Fibroblast of skin of right quadriceps (primary cell): ENCODE results near the gene AMHR2.
"Not testable (repeated sequence)": the region's sequence is repeated elsewhere in the genome, so short reads cannot be mapped to it uniquely, and the experiment has no call there.

Source experiments
- DNase-seq: peaks from one replicate; pipeline ENCODE4 v3.0.0-alpha.2; 2013

The AMHR2 gene

GRCh38 chr12:53415752-53416389 is 7.8 kb upstream of the AMHR2 start:
- DNase-seq, result peak; percentile 22

- not testable (repeated sequence) for DNase-seq
These were observed 6.3 kb upstream of the AMHR2 start for GRCh38 chr12:53417291-53417816.

DNA sequence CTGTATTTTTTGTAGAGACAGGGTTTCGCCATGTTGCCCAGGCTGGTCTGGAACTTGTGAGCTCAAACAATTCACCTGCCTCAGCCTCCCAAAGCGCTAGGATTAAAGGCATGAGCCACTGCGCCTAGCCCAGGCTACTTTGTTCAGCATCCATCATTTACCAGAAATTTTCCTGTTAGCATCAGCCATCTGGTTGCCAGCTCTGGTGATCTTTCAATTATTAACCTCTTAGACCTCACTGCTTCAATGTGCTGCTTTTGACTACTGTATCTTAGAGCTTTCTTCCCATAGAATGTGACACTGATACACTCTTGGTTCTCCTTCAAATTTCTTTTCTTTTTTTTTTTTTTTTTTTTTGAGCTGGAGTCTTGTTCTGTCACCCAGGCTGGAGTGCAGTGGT is 5.4 kb upstream of the AMHR2 start:
- DNase-seq, result no peak

DNA sequence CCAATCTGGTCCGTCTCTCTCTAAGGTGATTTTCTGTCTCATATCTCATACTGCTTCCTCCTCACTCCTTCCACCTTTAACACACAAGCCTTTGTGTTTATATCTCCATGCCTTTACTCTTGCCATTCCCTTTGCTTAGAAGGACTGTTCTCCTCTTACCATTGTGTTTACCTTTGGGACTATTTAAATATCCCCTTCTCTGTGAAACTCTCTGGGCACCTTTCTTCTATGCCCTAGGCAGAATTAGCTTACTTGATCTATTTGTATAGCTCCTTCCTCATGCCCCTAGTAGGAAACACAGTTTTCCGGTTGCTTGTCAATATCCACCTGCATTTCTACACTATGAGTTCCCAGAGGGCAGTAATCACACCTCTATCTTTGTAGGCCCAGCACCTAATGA is 3.9 kb upstream of the AMHR2 start:
- no peak for DNase-seq

DNA sequence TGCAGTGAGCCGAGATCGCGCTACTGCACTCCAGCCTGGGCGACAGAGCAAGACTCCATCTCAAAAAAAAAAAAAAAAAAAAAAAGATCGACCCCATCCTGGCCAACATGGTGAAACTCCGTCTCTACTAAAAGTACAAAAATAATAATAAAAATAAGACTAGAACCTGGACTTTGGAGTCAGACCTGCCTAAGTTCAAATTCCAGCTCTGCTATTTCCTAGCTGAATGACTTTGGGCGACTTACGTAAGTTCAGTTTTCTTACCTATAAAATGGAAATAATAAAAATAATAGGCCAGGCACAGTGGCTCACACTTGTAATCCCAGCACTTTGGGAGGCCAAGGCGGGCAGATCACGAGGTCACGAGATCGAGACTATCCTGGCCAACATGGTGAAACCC is 1.4 kb upstream of the AMHR2 start:
- DNase-seq, result not testable (repeated sequence)

- DNase-seq, result no peak
These were observed 1.2 kb downstream of the AMHR2 start for GRCh38 chr12:53424626-53425514.

DNA sequence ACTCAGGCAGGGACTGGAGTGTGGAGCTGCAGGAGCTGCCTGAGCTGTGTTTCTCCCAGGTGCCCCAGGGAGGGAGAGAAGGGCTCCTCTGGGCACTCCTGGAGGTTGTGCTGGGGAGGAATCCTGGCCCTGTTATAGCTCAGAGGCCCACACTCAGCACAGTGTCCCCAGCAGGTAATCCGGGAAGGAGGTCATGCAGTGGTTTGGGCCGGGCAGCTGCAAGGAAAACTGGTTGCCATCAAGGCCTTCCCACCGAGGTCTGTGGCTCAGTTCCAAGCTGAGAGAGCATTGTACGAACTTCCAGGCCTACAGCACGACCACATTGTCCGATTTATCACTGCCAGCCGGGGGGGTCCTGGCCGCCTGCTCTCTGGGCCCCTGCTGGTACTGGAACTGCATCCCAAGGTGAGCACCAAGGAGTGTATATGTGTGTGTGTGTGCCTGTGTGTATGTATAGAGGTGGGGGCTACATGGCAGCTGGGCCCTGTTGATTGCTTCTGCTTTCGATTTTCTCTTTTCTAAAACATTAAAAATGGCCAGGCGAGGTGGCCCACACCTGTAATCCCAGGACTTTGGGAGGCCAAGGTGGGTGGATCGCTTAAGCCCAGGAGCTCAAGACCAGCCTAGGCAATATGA is 2.0 kb downstream of the AMHR2 start:
- DNase-seq, result no peak

GRCh38 chr12:53427905-53428594 is 4.4 kb downstream of the AMHR2 start:
- DNase-seq, result peak; percentile 84

DNA sequence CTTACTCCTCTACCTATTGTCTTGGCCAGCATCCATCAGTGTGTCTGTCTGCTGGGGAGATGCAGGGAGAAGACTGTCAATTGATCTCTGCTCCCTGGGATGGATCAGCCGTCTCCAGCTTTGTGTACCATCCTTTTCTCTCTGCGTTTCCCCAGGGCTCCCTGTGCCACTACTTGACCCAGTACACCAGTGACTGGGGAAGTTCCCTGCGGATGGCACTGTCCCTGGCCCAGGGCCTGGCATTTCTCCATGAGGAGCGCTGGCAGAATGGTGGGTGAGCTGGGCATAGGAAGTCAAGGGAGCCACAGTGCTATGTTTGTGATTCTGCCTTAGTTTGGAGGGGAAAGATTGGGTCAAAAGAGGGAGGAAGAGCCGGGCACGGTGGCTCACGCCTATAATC is 5.1 kb downstream of the AMHR2 start:
- DNase-seq, result no peak

DNA sequence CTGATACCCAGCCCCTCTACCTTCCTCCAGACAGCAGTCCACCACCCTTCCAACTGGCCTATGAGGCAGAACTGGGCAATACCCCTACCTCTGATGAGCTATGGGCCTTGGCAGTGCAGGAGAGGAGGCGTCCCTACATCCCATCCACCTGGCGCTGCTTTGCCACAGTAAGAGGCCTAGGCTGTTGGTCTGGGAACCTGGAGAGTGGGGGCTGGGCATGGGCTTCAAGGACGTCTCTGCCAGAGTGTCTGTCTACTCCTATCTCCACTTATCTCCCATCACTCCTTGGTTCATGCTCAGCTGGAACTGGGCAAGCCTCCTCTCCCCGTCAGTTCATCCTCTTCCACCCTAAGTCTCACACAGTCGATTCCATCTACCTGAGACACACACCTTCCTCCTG is 6.5 kb downstream of the AMHR2 start:
- no peak for DNase-seq

DNA sequence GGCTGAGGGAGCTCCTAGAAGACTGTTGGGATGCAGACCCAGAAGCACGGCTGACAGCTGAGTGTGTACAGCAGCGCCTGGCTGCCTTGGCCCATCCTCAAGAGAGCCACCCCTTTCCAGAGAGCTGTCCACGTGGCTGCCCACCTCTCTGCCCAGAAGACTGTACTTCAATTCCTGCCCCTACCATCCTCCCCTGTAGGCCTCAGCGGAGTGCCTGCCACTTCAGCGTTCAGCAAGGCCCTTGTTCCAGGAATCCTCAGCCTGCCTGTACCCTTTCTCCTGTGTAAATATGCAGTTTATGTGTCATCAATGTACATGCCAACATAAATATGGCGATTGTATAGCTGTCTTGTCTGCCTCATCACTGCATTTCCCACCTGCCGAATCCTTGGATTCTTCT is 7.5 kb downstream of the AMHR2 start:
- peak; percentile 19 for DNase-seq

DNA sequence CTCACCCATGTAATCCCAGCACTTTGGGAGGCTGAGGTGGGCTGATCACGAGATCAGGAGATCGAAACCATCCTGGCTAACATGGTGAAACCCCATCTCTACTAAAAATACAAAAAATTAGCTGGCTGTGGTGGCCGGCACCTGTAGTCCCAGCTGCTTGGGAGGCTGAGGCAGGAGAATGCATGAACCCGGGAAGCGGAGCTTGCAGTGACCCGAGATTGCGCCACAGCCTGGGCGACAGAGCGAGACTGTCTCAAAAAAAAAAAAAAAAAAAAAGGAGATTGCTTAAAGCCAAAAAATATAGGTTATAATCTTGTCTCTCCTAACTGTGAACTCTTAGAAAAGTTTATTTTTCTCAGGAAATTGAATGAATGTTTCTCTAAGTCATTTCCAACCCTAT is 11.7 kb downstream of the AMHR2 start:
- not testable (repeated sequence) for DNase-seq

DNA sequence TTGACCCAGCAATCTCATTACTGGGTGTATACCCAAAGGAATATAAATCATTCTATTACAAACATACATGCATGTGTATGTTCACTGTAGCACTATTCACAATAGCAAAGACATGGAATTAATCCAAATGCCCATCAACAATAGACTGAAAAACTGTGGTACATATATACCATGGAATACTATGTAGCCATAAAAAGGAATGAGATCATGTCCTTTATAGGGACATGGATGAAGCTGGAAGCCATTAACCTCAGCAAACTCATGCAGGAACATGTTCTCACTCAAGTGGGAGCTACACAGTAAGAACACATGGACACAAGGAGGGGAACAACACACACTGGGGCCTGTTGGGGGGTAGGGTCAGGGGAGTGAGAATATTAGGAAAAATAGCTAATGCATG is 15.9 kb downstream of the AMHR2 start:
- not testable (repeated sequence) for DNase-seq

DNA sequence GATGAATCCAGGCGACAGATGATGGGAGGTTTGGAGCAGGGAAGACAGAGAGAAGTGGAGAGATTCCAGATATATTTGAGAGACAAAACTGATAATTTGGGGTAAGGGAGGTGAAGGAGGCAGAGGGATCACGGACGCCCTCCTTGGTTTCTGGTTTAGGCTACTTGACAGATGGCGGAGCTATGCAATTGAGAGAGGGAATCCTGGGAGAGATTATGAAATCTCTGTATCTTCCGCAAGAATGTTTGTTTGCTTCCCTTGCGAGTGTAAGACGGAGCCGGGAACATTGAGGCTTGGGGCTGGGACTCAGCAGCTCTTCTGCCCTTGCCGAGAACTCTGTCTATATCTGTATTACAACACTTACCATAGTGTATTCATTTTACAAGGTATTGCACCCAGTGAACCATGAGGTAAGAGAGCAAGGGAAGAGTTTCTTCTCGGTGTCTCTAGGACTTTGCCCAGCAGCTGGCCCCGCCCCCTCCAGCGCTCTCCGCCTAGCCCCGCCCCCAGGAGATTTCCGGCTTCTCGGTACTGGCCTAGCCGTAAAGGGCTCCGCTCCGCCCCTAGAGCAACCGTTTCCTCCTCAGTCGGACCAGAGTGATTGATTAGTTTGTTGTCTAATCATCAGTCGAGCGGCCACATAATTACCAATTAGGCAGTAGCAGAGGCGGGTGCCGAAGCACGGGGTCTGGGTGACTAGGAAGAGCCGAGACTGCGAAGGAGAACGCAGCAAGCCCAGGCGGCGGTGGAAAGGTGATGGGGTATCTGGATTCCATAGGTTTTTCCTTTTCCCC is 17.6 kb downstream of the AMHR2 start, which contains the start of gene PRR13:
PRR13 (plus strand) TSS at position 695 of the 794 bp plus-strand sequence. CDS start 981 bp downstream, outside the sequence.
- peak; percentile 100 for DNase-seq

GRCh38 chr12:53443955-53444354 is 20.3 kb downstream of the AMHR2 start:
- DNase-seq, result no peak

DNA sequence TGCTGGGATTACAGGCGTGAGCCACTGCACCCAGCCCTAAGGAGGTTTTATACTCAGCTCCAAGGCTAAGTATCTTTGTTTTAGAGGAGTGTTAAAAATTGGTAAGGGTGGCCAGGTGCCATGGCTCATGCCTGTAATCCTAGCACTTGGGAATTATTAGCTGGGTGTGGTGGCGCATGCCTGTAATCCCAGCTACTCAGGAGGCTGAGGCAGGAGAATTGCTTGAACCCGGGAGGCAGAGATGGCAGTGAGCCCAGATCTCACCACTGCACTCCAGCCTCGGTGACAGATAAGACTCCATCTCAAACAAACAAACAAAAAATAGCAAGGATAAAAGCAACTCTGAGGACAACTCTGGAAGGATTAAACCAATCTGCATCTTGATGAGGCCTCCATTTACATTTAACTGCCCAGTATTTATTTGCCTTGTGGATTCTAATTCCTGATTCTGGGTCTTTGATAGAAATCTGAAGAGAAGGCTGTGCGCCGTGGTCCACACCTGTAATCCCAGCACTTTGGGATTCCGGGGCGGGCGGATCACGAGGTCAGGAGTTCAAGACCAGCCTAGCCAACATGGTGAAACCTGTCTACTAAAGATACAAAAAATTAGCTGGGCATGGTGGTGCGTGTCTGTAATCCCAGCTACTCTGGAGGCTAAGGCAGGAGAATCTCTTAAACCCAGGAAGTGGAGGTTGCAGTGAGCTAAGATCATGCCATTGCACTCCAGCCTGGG is 21.1 kb downstream of the AMHR2 start:
- not testable (repeated sequence) for DNase-seq

GRCh38 chr12:53450936-53451335 is 27.3 kb downstream of the AMHR2 start:
- DNase-seq, result no peak

DNA sequence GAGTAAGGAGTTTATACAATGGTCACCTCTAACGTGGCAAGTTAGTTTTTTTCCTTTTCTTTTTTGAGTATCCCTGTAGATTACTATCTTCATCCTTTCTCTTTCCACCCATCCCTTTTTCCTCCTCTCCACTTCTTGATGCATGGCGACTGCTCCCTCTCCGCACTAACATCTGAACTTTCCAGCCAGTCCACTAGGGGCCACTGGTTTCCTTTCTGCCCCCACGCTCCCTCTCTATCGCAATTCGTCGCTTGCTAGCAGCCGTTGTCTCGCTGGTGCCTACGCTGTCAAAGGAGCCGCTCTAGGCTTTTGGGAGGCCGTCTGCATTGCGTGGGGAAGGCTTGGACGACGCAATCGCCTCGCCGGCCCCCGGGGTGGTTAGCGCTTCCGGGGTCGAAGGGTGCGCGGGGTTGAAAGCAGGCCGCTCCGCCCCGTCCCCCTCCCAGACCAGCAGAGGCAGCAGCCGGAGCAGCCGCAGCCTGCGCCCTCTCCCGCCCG is 28.1 kb downstream of the AMHR2 start, which contains the start of gene PCBP2:
PCBP2 (plus strand) TSS at position 442 of the 498 bp plus-strand sequence. CDS start 2,699 bp downstream, outside the sequence.
- DNase-seq, result peak; percentile 100

GRCh38 chr12:53452159-53453077 is 28.8 kb downstream of the AMHR2 start:
- peak; percentile 84 for DNase-seq
